HG02870 (cell line): ENCODE results near the gene MYEOV.

Experiments
- ATAC-seq: cut with Tn5 transposase; IDR thresholded peaks from one replicate; pipeline ENCODE4 v1.9.1; 2021; ENCODE audit warnings: mild to moderate bottlenecking, moderate library complexity; ENCODE audit not compliant: unreplicated experiment

Gene MYEOV

GRCh38 chr11:69301081-69301454 lies 7.1 kb downstream of the MYEOV start:
- no peak for ATAC-seq

- ATAC-seq = no peak
Measured at GRCh38 chr11:69301455-69302401, 7.8 kb downstream of the MYEOV start.

- ATAC-seq = no peak
Measured at GRCh38 chr11:69302447-69303020, 8.6 kb downstream of the MYEOV start.

GRCh38 chr11:69303427-69303826 lies 9.5 kb downstream of the MYEOV start:
- ATAC-seq = no peak

GRCh38 chr11:69304258-69304657 lies 10.3 kb downstream of the MYEOV start:
- no peak for ATAC-seq

GRCh38 chr11:69304686-69305085 lies 10.7 kb downstream of the MYEOV start:
- ATAC-seq = no peak

GRCh38 chr11:69305885-69306540 lies 12.1 kb downstream of the MYEOV start:
- no peak for ATAC-seq

- ATAC-seq = no peak
Measured at GRCh38 chr11:69306821-69307220, 12.9 kb downstream of the MYEOV start.

GRCh38 chr11:69307421-69307820 lies 13.5 kb downstream of the MYEOV start:
- no peak for ATAC-seq

- ATAC-seq = no peak
Measured at GRCh38 chr11:69307871-69308431, 14.0 kb downstream of the MYEOV start.

- ATAC-seq = no peak
Measured at GRCh38 chr11:69308491-69308911, 14.5 kb downstream of the MYEOV start.

- no peak for ATAC-seq
Measured at GRCh38 chr11:69308936-69309615, 15.1 kb downstream of the MYEOV start.

GRCh38 chr11:69309631-69310280 lies 15.8 kb downstream of the MYEOV start:
- no peak for ATAC-seq

- ATAC-seq = no peak
Measured at GRCh38 chr11:69310351-69310750, 16.4 kb downstream of the MYEOV start.

GRCh38 chr11:69310934-69311766 lies 17.2 kb downstream of the MYEOV start:
- ATAC-seq = no peak

GRCh38 chr11:69311767-69312385 lies 17.9 kb downstream of the MYEOV start:
- no peak for ATAC-seq

GRCh38 chr11:69312453-69313404 lies 18.8 kb downstream of the MYEOV start:
- no peak for ATAC-seq

- ATAC-seq = no peak
Measured at GRCh38 chr11:69313992-69314391, 20.0 kb downstream of the MYEOV start.
